Measurements from ENCODE around the gene BCAT1.

Gene BCAT1

GRCh38 chr12:24778486-24779304 lies 170.2 kb downstream of the BCAT1 start:
- H3K4me3 ChIP-seq (ENCODE audit: low read depth, low read length) = no peak overlapping the region
- peak; percentile 33; the same call in 1 of the 2 replicates for TF ChIP-seq CTCF (IDR thresholded peaks at IDR 0.05; ENCODE audit: borderline replicate concordance, insufficient read depth, low read depth, low read length)

GRCh38 chr12:24777359-24777758 lies 171.5 kb downstream of the BCAT1 start:
- H3K4me3 ChIP-seq (ENCODE audit: low read depth, low read length) = no peak overlapping the region
- no peak for TF ChIP-seq CTCF (IDR thresholded peaks at IDR 0.05; ENCODE audit: borderline replicate concordance, insufficient read depth, low read depth, low read length)

GRCh38 chr12:24776861-24777260 lies 172.0 kb downstream of the BCAT1 start:
- no peak overlapping the region for H3K4me3 ChIP-seq (ENCODE audit: low read depth, low read length)
- no peak for TF ChIP-seq CTCF (IDR thresholded peaks at IDR 0.05; ENCODE audit: borderline replicate concordance, insufficient read depth, low read depth, low read length)

- H3K4me3 ChIP-seq (ENCODE audit: low read depth, low read length) = no peak overlapping the region
- no peak for TF ChIP-seq CTCF (IDR thresholded peaks at IDR 0.05; ENCODE audit: borderline replicate concordance, insufficient read depth, low read depth, low read length)
Observed at GRCh38 chr12:24775073-24775472, 173.8 kb downstream of the BCAT1 start.

GRCh38 chr12:24773996-24774395 lies 174.9 kb downstream of the BCAT1 start:
- H3K4me3 ChIP-seq (ENCODE audit: low read depth, low read length) = no peak overlapping the region
- no peak for TF ChIP-seq CTCF (IDR thresholded peaks at IDR 0.05; ENCODE audit: borderline replicate concordance, insufficient read depth, low read depth, low read length)

GRCh38 chr12:24772813-24773212 lies 176.1 kb downstream of the BCAT1 start:
- no peak for TF ChIP-seq CTCF (IDR thresholded peaks at IDR 0.05; ENCODE audit: borderline replicate concordance, insufficient read depth, low read depth, low read length)
- no peak overlapping the region for H3K4me3 ChIP-seq (ENCODE audit: low read depth, low read length)

- no peak overlapping the region for H3K4me3 ChIP-seq (ENCODE audit: low read depth, low read length)
- TF ChIP-seq CTCF (IDR thresholded peaks at IDR 0.05; ENCODE audit: borderline replicate concordance, insufficient read depth, low read depth, low read length) = no peak
Observed at GRCh38 chr12:24770821-24771220, 178.1 kb downstream of the BCAT1 start.

All from GM12875 (cell line).